DOHH2 (cell line): Measurements from ENCODE around the gene TIMP3.

Source experiments
- EZH2phosphoT487 ChIP-seq: fragments of 200-600 bp; sonication (generic); IDR thresholded peaks from 2 replicates; pipeline ENCODE4 v1.6.1; 2017; ENCODE audit warnings: borderline replicate concordance, mild to moderate bottlenecking, antibody characterized with exemption, low read length, moderate library complexity, mixed read lengths
- TF ChIP-seq, protein P1 (sequence below): fragments of 200-600 bp; sonication (generic); IDR thresholded peaks from one replicate; pipeline ENCODE4 v1.5.1; 2014; ENCODE audit warnings: antibody characterized with exemption, mild to moderate bottlenecking, low read depth, low read length; ENCODE audit not compliant: poor library complexity, severe bottlenecking

DNA sequence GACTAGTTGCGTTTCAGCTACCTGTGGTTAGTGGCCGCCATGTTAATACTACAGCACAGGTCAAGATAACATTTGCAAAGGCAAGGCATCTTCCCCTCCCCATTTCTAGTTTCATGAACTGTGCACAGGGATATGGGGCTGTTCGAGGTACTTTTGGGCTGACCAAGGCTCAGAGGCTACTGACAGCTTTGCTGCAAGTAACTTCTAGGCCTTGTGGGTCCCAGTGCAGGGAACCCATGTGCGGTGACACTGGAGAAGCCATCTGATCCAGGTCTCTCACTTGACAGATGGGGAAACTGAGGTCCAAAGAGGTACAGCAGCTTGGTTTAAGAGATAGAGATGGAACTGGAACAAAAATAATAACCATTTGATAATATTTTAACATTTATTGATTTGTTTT, 13.6 kb downstream of the TIMP3 start:
- TF ChIP-seq, protein P1, sequence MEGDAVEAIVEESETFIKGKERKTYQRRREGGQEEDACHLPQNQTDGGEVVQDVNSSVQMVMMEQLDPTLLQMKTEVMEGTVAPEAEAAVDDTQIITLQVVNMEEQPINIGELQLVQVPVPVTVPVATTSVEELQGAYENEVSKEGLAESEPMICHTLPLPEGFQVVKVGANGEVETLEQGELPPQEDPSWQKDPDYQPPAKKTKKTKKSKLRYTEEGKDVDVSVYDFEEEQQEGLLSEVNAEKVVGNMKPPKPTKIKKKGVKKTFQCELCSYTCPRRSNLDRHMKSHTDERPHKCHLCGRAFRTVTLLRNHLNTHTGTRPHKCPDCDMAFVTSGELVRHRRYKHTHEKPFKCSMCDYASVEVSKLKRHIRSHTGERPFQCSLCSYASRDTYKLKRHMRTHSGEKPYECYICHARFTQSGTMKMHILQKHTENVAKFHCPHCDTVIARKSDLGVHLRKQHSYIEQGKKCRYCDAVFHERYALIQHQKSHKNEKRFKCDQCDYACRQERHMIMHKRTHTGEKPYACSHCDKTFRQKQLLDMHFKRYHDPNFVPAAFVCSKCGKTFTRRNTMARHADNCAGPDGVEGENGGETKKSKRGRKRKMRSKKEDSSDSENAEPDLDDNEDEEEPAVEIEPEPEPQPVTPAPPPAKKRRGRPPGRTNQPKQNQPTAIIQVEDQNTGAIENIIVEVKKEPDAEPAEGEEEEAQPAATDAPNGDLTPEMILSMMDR, result no peak
- TF ChIP-seq EZH2phosphoT487, result no peak
